H1 (cell line): ENCODE data around the gene SH3RF3. TPM values are rescaled to one million over a fixed set of nuclear protein-coding genes. Genes with fewer than 3 reads are reported as not detected.

Experiments used
- CTCF ChIA-PET: fragments of 300-600 bp; sonication (Branson Sonifier 250); formaldehyde crosslinking; loops from one replicate; lab custom pipeline; 2021; ENCODE audit not compliant: partially characterized antibody; lab: Charles Lee
- POLR2A ChIA-PET: fragments of 300-600 bp; sonication (Branson Sonifier 250); formaldehyde crosslinking; loops from one replicate; lab custom pipeline; 2021; ENCODE audit warnings: inconsistent platforms; ENCODE audit not compliant: partially characterized antibody; lab: Charles Lee
- DNase-seq, 2 experiments: peaks; one replicate each; pipeline versions ENCODE4 v3.0.0 to v3.0.0-alpha.2; 2010 to 2022; ENCODE audit warnings: low spot score in 2 of 2, low read depth in 1 of 2, mixed read lengths in 1 of 2
- FAIRE-seq: peaks from 2 replicates; lab custom pipeline; 2011; peaks lifted over from hg19 to GRCh38; lab: Jason Lieb, UNC
- H2AFZ ChIP-seq: 2 replicates; pipeline ENCODE4 v1.8.1; 2012; ENCODE audit warnings: low read length, inconsistent platforms
- H2AK5ac ChIP-seq: 2 replicates; pipeline ENCODE4 v1.6.1; 2013; ENCODE audit warnings: low read depth, low read length
- H2BK120ac ChIP-seq: replicated peaks from 2 replicates; pipeline ENCODE3; 2013; ENCODE audit warnings: low read depth, low read length, inconsistent platforms
- H2BK12ac ChIP-seq: 2 replicates; pipeline ENCODE4 v1.6.1; 2013; ENCODE audit warnings: low read depth, low read length
- H2BK15ac ChIP-seq: 2 replicates; pipeline ENCODE4 v1.6.1; 2013; ENCODE audit warnings: low read length
- H2BK20ac ChIP-seq: 2 replicates; pipeline ENCODE4 v1.6.1; 2013; ENCODE audit warnings: low read length
- H2BK5ac ChIP-seq: 2 replicates; pipeline ENCODE4 v1.6.1; 2013; ENCODE audit warnings: low read depth, low read length
- H3K14ac ChIP-seq: 2 replicates; pipeline ENCODE4 v1.6.1; 2013; ENCODE audit warnings: inconsistent platforms; ENCODE audit not compliant: insufficient read length
- H3K18ac ChIP-seq: 2 replicates; pipeline ENCODE4 v1.6.1; 2013; ENCODE audit warnings: low read length; ENCODE audit errors: extremely low read depth
- H3K23ac ChIP-seq: 2 replicates; pipeline ENCODE4 v1.6.1; 2013; ENCODE audit warnings: inconsistent platforms; ENCODE audit not compliant: insufficient read length
- H3K23me2 ChIP-seq: 2 replicates; pipeline ENCODE4 v1.6.1; 2013; ENCODE audit warnings: low read depth, low read length
- H3K27ac ChIP-seq: 2 replicates; pipeline ENCODE4 v1.6.1; 2011; ENCODE audit warnings: low read depth, low read length, inconsistent platforms
- H3K27me3 ChIP-seq, 4 experiments: replicated peaks in 1 of 4; 1 replicate in 1 of 4; 2 replicates in 3 of 4; pipeline versions ENCODE4 v1.6.1 to v1.8.1; 2011 to 2013; ENCODE audit warnings: low read length in 3 of 4, mild to moderate bottlenecking in 3 of 4, inconsistent platforms in 2 of 4, mixed read lengths in 2 of 4, moderate library complexity in 1 of 4; ENCODE audit not compliant: control insufficient read depth in 3 of 4, insufficient read depth in 3 of 4; ENCODE audit errors: extremely low read depth in 1 of 4
- H3K36me3 ChIP-seq, 4 experiments: 2 replicates each; pipeline versions ENCODE4 v1.6.1 to v1.8.1; 2011 to 2013; ENCODE audit warnings: mild to moderate bottlenecking in 4 of 4, low read length in 3 of 4, moderate library complexity in 2 of 4, control low read depth in 1 of 4, inconsistent platforms in 1 of 4; ENCODE audit not compliant: insufficient read depth in 4 of 4, control insufficient read depth in 2 of 4
- H3K4ac ChIP-seq: replicated peaks from 2 replicates; pipeline ENCODE3; 2013; ENCODE audit warnings: low read length, low read depth, mixed read lengths, inconsistent platforms; ENCODE audit not compliant: insufficient read length
- H3K4me1 ChIP-seq, 4 experiments: replicated peaks in 1 of 4; 1 replicate in 1 of 4; 2 replicates in 3 of 4; pipeline versions ENCODE4 v1.6.1 to v1.8.1; 2011 to 2013; ENCODE audit warnings: low read length in 3 of 4, inconsistent platforms in 2 of 4, mixed read lengths in 1 of 4; ENCODE audit not compliant: insufficient read depth in 4 of 4, control insufficient read depth in 3 of 4
- H3K4me2 ChIP-seq, 2 experiments: 2 replicates each; pipeline versions ENCODE4 v1.6.1 to v1.8.1; 2011 to 2013; ENCODE audit warnings: low read depth in 2 of 2, low read length in 2 of 2, control low read depth in 1 of 2, inconsistent platforms in 1 of 2, mild to moderate bottlenecking in 1 of 2; ENCODE audit not compliant: insufficient read depth in 1 of 2
- H3K4me3 ChIP-seq, 4 experiments: fragments of 200-600, 300-600 bp in 1 of 4; sonication (generic), shearing (Covaris generic), sonication (Bioruptor Twin) in 1 of 4; 2 replicates each; pipeline versions ENCODE4 v1.5.1 to v1.8.1; 2011 to 2016; ENCODE audit warnings: low read length in 4 of 4, low read depth in 3 of 4, control low read depth in 2 of 4, inconsistent platforms in 2 of 4, mild to moderate bottlenecking in 2 of 4, mixed read lengths in 1 of 4, moderate library complexity in 1 of 4; ENCODE audit not compliant: insufficient read depth in 2 of 4; ENCODE audit errors: extremely low read depth in 1 of 4
- H3K56ac ChIP-seq: replicated peaks from 2 replicates; pipeline ENCODE3; 2013; ENCODE audit warnings: low read depth, mild to moderate bottlenecking, mixed read lengths, low read length, inconsistent platforms; ENCODE audit not compliant: insufficient read length
- H3K79me1 ChIP-seq: 2 replicates; pipeline ENCODE4 v1.6.1; 2013; ENCODE audit warnings: low read depth, low read length, control low read depth
- H3K79me2 ChIP-seq, 2 experiments: 2 replicates each; pipeline versions ENCODE4 v1.6.1 to v1.8.1; 2012 to 2013; ENCODE audit warnings: low read length in 2 of 2, mild to moderate bottlenecking in 2 of 2, inconsistent platforms in 1 of 2; ENCODE audit not compliant: insufficient read depth in 2 of 2, control insufficient read depth in 1 of 2
- H3K9ac ChIP-seq, 4 experiments: replicated peaks in 1 of 4; 1 replicate in 1 of 4; 2 replicates in 3 of 4; pipeline versions ENCODE4 v1.6.1 to v1.8.1; 2011 to 2013; ENCODE audit warnings: low read depth in 3 of 4, low read length in 3 of 4, control low read depth in 2 of 4, mild to moderate bottlenecking in 2 of 4, moderate library complexity in 2 of 4, inconsistent platforms in 1 of 4; ENCODE audit errors: extremely low read depth in 1 of 4
- H3K9me3 ChIP-seq, 2 experiments: 2 replicates each; pipeline versions ENCODE4 v1.6.1 to v1.8.1; 2012 to 2013; ENCODE audit warnings: mild to moderate bottlenecking in 2 of 2, moderate library complexity in 2 of 2, control low read depth in 1 of 2, inconsistent platforms in 1 of 2, low read depth in 1 of 2, low read length in 1 of 2, mixed read lengths in 1 of 2; ENCODE audit not compliant: insufficient read depth in 2 of 2
- H4K20me1 ChIP-seq, 2 experiments: replicated peaks in 1 of 2; 2 replicates each; pipeline versions ENCODE3 to v1.8.1; 2011 to 2013; ENCODE audit warnings: inconsistent platforms in 2 of 2, low read length in 2 of 2, mild to moderate bottlenecking in 1 of 2; ENCODE audit not compliant: insufficient read depth in 2 of 2, control insufficient read depth in 1 of 2
- H4K5ac ChIP-seq: 2 replicates; pipeline ENCODE4 v1.6.1; 2013; ENCODE audit warnings: low read length, low read depth, mixed read lengths, inconsistent platforms; ENCODE audit not compliant: insufficient read length
- H4K8ac ChIP-seq: 2 replicates; pipeline ENCODE4 v1.8.0; 2013; ENCODE audit warnings: mild to moderate bottlenecking, moderate library complexity, low read length, inconsistent platforms; ENCODE audit not compliant: insufficient read depth; ENCODE audit errors: extremely low read depth
- H4K91ac ChIP-seq: replicated peaks from 2 replicates; pipeline ENCODE3; 2013; ENCODE audit warnings: low read length, mixed read lengths, inconsistent platforms; ENCODE audit not compliant: insufficient read length
- CBX8 ChIP-seq: fragments of 300-800, 300-1000 bp; sonication (generic); IDR thresholded peaks from 2 replicates; pipeline ENCODE4 v1.7.1; 2016; ENCODE audit warnings: low read depth, low read length, borderline replicate concordance
- SUZ12 ChIP-seq: fragments of 200-600 bp; sonication (generic); IDR thresholded peaks from 2 replicates; pipeline ENCODE4 v1.6.1; 2012; ENCODE audit warnings: mild to moderate bottlenecking, inconsistent platforms, low read length, moderate library complexity, mixed read lengths
- YY1 ChIP-seq: IDR thresholded peaks from 2 replicates; pipeline ENCODE4 v1.6.1; 2011; ENCODE audit warnings: low read depth, mild to moderate bottlenecking, low read length
- WGBS, 2 experiments: shearing (Covaris generic) in 1 of 2; methylation state at CpG; one replicate each; pipeline versions ENCODE4 v1.1.6 to v1.1.7; 2013 to 2015; ENCODE audit warnings: low lambda C conversion rate in 2 of 2, mixed read lengths in 2 of 2, inconsistent platforms in 1 of 2, low coverage in 1 of 2, missing lambda C conversion rate in 1 of 2; ENCODE audit not compliant: insufficient replicate concordance in 2 of 2, insufficient coverage in 1 of 2, insufficient read length in 1 of 2; ENCODE audit errors: extremely low coverage in 1 of 2, missing lambda C conversion rate in 1 of 2; 5-methylcytosine and 5-hydroxymethylcytosine counted together
- polyA plus RNA-seq, 7 experiments: library from polyadenylated mRNA; depleted of rRNA in 3 of 7; stranded (reverse) in 5 of 7; unstranded in 2 of 7; fragments of >200 nt in 5 of 7; fragments of 200-250 nt in 2 of 7; gene quantifications; 1 replicate in 5 of 7; 2 replicates in 1 of 7; 4 replicates in 1 of 7; pipeline versions ENCODE4 v1.2.1 to v1.2.3, GENCODE V29; 2011 to 2013; ENCODE audit warnings: missing spikeins in 2 of 7, mixed read lengths in 2 of 7
- total RNA-seq: library from RNA; stranded (reverse); fragmentation: NEBNext Ultra II Directional; extraction: Animal tissue kit (Norgen Biotek cat#: 25700); gene quantifications from 2 replicates; pipeline ENCODE4 v1.2.1, GENCODE V29; 2021

The SH3RF3 gene
- total and polyA plus RNA-seq, 2 of the 8 experiments (the other 6 are each of a cell fraction or from before 2014, with no cell fraction given): 0.11 to 0.65 TPM

DNA sequence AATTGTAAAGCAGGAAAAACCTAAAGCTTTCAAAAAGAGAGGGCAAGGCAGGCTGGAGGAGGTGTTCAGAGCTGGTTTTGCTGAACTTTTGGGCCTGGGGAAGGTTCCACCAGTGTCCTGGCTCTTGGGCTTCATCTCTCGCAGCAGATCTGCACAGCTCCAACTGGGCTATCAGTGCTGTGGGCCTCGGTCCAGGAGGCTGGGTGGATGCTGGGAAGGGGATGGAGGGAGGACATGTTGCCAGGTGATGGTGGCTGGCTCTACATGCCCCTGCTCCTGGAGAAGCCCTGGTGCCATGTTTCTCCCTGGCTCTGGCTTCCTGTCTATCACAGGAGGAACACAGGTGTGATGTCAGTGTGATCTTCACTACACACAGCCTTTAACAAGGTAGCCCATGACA is 187.1 kb downstream of the SH3RF3 start:
- Histone ChIP-seq H2BK20ac (no peak overlapping the region), H3K27me3 (no peaks in the 10 kb centered on the region), H4K20me1 (no peaks in the 10 kb centered on the region), H2AFZ (no peak overlapping the region), H2AK5ac (no peak overlapping the region), H3K36me3 (no peaks in the 10 kb centered on the region), H3K4me1 (no peaks in the 10 kb centered on the region), H3K14ac (no peak overlapping the region), H3K4me2 (no peak overlapping the region), H4K8ac (no peak overlapping the region), H3K23ac (no peak overlapping the region), H3K27ac (no peak overlapping the region), H3K56ac (no peak overlapping the region), H4K5ac (no peak overlapping the region), H2BK15ac (no peak overlapping the region), H3K79me1 (no peaks in the 10 kb centered on the region), H4K91ac (no peak overlapping the region), H3K23me2 (no peaks in the 10 kb centered on the region), H3K18ac (no peak overlapping the region), H3K9me3 (no peaks in the 10 kb centered on the region), H2BK5ac (no peak overlapping the region), H3K9ac (no peak overlapping the region), H2BK12ac (no peak overlapping the region), H2BK120ac (no peak overlapping the region), H3K4ac (no peak overlapping the region), H3K4me3 (no peak overlapping the region), H3K79me2 (no peaks in the 10 kb centered on the region)
- CTCF ChIA-PET: interaction anchor here (1.0 kb wide), 1 partner anchor 154 kb away, joined by 3 read pairs; no protein-coding TSS in a partner anchor
- TF ChIP-seq SUZ12 (no peak), YY1 (no peak), CBX8 (no peak)
- no peak for FAIRE-seq
- POLR2A ChIA-PET: no interaction called here
- DNase-seq: no peak
- WGBS, 2 experiments: 97% methylated on average over 2 of the region's 2 CpGs; no CpG with 5 or more reads in 1 of the 2 experiments
